Immature natural killer cell (primary cell): ENCODE measurements around the gene DCLRE1B. TPM values are rescaled to one million over a fixed set of nuclear protein-coding genes. Genes with fewer than 3 reads are reported as not detected.

Experiments
- DNase-seq, 3 donors: peaks; one replicate each; pipeline ENCODE4 v3.0.0; 2022; ENCODE audit warnings: mixed read lengths in 1 of 3
- H3K27ac Mint-ChIP-seq, 6 donors: one replicate each; pipeline ENCODE4 v1.8.0; 2020; ENCODE audit warnings: mixed read lengths in 6 of 6, mild to moderate bottlenecking in 5 of 6, inconsistent platforms in 4 of 6, moderate library complexity in 3 of 6
- H3K27me3 Mint-ChIP-seq, 3 donors: one replicate each; pipeline ENCODE4 v1.8.0; 2020 to 2021; ENCODE audit warnings: low read depth in 3 of 3, mild to moderate bottlenecking in 3 of 3, mixed read lengths in 3 of 3, moderate library complexity in 3 of 3, inconsistent platforms in 1 of 3
- H3K36me3 Mint-ChIP-seq, 3 donors: one replicate each; pipeline ENCODE4 v1.8.0; 2020; ENCODE audit warnings: mixed read lengths in 3 of 3, inconsistent platforms in 2 of 3, mild to moderate bottlenecking in 2 of 3
- H3K4me1 Mint-ChIP-seq, 2 donors: one replicate each; pipeline ENCODE4 v1.8.0; 2020; ENCODE audit warnings: inconsistent platforms in 2 of 2, mild to moderate bottlenecking in 2 of 2, mixed read lengths in 2 of 2, moderate library complexity in 1 of 2
- H3K4me3 Mint-ChIP-seq, 5 donors: one replicate each; pipeline ENCODE4 v1.8.0; 2020; ENCODE audit warnings: mild to moderate bottlenecking in 5 of 5, mixed read lengths in 5 of 5, inconsistent platforms in 3 of 5, moderate library complexity in 3 of 5
- H3K9me3 Mint-ChIP-seq, 6 donors: one replicate each; pipeline ENCODE4 v1.8.0; 2020; ENCODE audit warnings: mild to moderate bottlenecking in 6 of 6, mixed read lengths in 6 of 6, inconsistent platforms in 4 of 6, moderate library complexity in 3 of 6
- polyA plus RNA-seq, 3 donors: library from polyadenylated mRNA; unstranded; fragments of 300-500 nt; fragmentation: Illumina TruSeq; gene quantifications; one replicate each; pipeline ENCODE4 v1.2.3, GENCODE V29; 2021

Gene DCLRE1B
- 1 to 10 TPM; 2.0 to 8.4 (median 6.6) TPM for polyA plus RNA-seq

DNA sequence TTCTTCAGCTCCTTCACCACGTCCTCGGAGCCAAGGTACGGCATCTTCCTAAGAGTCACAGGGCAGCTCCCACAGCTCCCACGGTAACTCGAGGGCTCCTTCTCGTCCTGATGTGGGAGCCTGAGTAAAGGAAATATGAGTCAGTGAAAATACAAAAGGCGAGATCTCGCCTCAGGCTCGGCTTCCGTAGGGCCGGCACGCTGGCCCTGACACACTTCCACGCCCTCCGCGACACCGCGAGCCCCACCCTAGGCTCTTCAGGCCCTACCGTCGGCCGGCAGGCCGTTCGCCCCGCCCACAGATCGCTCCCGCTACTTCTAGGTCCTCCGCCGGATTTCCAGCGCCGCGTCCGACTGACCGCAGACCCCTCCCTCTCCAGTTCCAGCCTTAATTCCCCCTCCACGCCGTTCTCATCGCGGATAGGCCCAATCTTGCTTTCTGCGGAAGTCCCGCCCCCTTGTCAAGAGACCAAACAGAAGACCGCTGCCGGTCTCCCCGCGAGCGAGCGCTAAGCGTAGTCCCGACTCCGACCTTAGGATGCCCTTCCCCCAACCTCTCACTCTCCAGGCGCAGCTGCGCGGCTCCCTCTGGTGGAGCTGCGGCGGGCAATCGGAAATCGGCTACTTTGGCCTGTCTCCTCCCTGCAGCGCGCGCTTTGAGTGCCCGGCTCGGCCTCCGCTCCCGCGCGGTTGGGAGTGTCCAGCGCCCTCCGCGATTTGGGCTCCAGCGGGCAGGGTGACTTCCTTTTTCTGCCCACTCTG lies at the start of gene DCLRE1B, which contains the start of gene AP4B1:
TSS of gene DCLRE1B (plus strand) at position 653 of the 761 bp plus-strand sequence. CDS start 261 bp downstream, outside the sequence.
TSS of gene AP4B1 (minus strand) at position 126 of the 761 bp plus-strand sequence. CDS start at position 44, 82 bp downstream.
- peak within 1 kb of the TSS; percentile 98 to 100 (median 100) for H3K27ac Mint-ChIP-seq
- H3K36me3 Mint-ChIP-seq, result peaks cover 10 to 37% (median 16%) of the 10 kb centered on the region in 3 donors
- peaks cover 58 to 64% of the 10 kb centered on the region in 2 donors for H3K4me1 Mint-ChIP-seq
- peak within 1 kb of the TSS; percentile 91 to 100 (median 99) for H3K4me3 Mint-ChIP-seq
- H3K27me3 Mint-ChIP-seq, result peaks cover 5 to 18% (median 7%) of the 10 kb centered on the region in 3 donors
- peak; percentile 98 to 99 (median 99) for DNase-seq
- H3K9me3 Mint-ChIP-seq, result no peaks in the 10 kb centered on the region

DNA sequence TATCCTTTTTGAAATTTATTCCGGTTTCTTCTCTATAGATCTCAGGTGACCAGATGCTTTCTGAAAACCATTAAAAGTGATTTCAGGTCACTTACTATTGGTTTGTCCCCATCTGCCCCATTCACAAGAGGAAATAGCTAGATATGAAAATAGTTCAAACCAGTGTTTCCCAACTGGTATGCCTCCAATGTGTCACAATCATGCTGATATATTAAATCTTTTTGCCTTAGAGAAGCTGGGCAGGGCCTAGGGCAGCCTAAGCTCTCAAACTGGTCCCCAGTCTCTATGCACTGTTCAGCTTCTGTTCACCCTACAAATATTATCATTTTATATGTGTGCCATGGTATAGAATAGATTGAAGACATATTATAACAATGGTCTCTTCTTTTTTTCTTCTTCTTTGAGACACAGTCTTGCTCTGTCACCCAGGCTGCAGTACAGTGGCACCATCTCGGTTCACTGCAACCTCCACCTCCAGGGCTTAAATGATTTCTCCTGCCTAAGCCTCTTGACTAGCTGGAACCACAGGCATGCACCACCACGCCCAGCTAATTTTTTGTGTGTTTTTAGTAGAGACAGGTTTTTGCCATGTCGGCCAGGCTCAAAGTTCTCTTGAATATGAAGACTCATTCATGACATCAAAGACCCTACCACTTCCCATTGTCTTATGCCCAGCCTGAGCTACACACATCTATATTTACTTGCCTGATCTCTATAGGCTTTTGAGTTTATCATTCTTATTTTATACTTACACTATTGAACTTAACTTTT lies 49.3 kb upstream of the DCLRE1B start:
- no peak overlapping the region for H3K4me3 Mint-ChIP-seq

GRCh38 chr1:113856401-113856790 lies 48.7 kb upstream of the DCLRE1B start:
- H3K27me3 Mint-ChIP-seq, result peaks cover 0 to 2% (median 0%) of the 10 kb centered on the region in 3 donors
- H3K4me3 Mint-ChIP-seq, result no peak overlapping the region
- DNase-seq, result no peak
- peak overlapping the region in 5 of 6 donors; percentile 34 to 64 (median 40) for H3K27ac Mint-ChIP-seq
- H3K4me1 Mint-ChIP-seq, result peaks cover 32 to 33% of the 10 kb centered on the region in 2 donors
- H3K9me3 Mint-ChIP-seq, result no peaks in the 10 kb centered on the region
- H3K36me3 Mint-ChIP-seq, result peaks cover 24 to 39% (median 32%) of the 10 kb centered on the region in 3 donors

More for the DNA sequence above, 49.3 kb upstream of the DCLRE1B start:
- H3K36me3 Mint-ChIP-seq, result peaks cover 26 to 42% (median 33%) of the 10 kb centered on the region in 3 donors
- H3K4me1 Mint-ChIP-seq, result peaks cover 30% of the 10 kb centered on the region in 2 donors
- DNase-seq, result no peak
- no peaks in the 10 kb centered on the region for H3K9me3 Mint-ChIP-seq
- peaks cover 0 to 2% (median 0%) of the 10 kb centered on the region in 3 donors for H3K27me3 Mint-ChIP-seq
- peak overlapping the region in 5 of 6 donors; percentile 34 to 64 (median 40) for H3K27ac Mint-ChIP-seq

DNA sequence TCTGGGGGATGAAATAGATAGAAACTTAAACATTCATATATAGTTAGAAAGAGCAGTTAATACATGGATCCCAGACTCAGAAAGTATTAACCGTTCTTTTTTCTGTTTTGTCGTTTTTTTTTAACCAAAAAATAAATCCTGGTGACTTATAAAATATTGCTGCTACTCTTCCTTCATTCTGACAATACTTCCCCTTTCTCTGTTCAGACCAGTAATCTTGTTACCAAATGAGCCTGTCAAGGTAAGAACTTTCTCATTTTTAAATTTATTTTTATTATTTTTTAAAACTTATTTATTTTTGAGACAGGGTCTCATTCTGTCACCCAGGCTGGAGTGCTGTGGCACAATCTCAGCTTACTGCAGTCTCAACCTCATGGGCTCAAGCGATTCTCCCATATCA lies 47.4 kb upstream of the DCLRE1B start:
- Mint-ChIP-seq H3K27me3 (peaks cover 0 to 2% (median 0%) of the 10 kb centered on the region in 3 donors), H3K9me3 (no peaks in the 10 kb centered on the region), H3K36me3 (peaks cover 24 to 45% (median 38%) of the 10 kb centered on the region in 3 donors), H3K4me1 (peaks cover 44 to 46% of the 10 kb centered on the region in 2 donors), H3K4me3 (no peak overlapping the region), H3K27ac (peak overlapping the region in 4 of 6 donors; percentile 36 to 84 (median 56))
- DNase-seq, result no peak

DNA sequence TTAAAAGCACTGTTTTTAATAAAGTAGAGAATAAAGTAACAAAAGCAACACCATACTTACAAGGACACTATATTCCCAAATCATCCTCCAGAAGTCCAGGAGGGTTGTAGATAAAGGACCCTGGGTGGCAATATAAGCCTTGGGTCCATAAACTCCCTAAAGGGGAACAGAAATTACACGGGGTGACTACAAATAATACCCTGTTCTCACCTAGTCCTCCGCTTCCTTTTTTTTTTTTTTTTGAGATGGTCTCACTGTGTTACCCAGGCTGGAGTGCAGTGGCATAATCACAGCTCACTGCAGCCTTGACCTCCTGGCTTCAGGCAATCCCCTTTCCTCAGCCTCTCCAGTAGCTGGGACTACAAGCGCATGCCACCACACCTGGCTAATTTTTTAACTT lies 46.7 kb upstream of the DCLRE1B start:
- no peak for DNase-seq
- Mint-ChIP-seq H3K4me1 (peaks cover 49 to 52% of the 10 kb centered on the region in 2 donors), H3K27ac (peak overlapping the region in 4 of 6 donors; percentile 81 to 94 (median 90))

GRCh38 chr1:113858982-113859381 lies 46.1 kb upstream of the DCLRE1B start:
- peak overlapping the region; percentile 77 to 94 (median 90) for H3K27ac Mint-ChIP-seq
- no peak for DNase-seq
- H3K4me3 Mint-ChIP-seq, result peak overlapping the region; percentile 45 to 81 (median 71)
- H3K9me3 Mint-ChIP-seq, result no peaks in the 10 kb centered on the region
- H3K4me1 Mint-ChIP-seq, result peaks cover 53 to 58% of the 10 kb centered on the region in 2 donors
- H3K36me3 Mint-ChIP-seq, result peaks cover 23 to 49% (median 47%) of the 10 kb centered on the region in 3 donors
- H3K27me3 Mint-ChIP-seq, result peaks cover 0 to 2% (median 0%) of the 10 kb centered on the region in 3 donors

More for the DNA sequence above, 46.7 kb upstream of the DCLRE1B start:
- peaks cover 0 to 2% (median 0%) of the 10 kb centered on the region in 3 donors for H3K27me3 Mint-ChIP-seq
- peaks cover 24 to 48% (median 44%) of the 10 kb centered on the region in 3 donors for H3K36me3 Mint-ChIP-seq
- H3K9me3 Mint-ChIP-seq, result no peaks in the 10 kb centered on the region
- H3K4me3 Mint-ChIP-seq, result no peak overlapping the region

- Mint-ChIP-seq H3K27me3 (no peaks in the 10 kb centered on the region), H3K4me1 (peaks cover 54 to 62% of the 10 kb centered on the region in 2 donors), H3K27ac (peak overlapping the region; percentile 77 to 94 (median 90)), H3K4me3 (peak overlapping the region; percentile 45 to 81 (median 71)), H3K9me3 (no peaks in the 10 kb centered on the region), H3K36me3 (peaks cover 17 to 43% (median 40%) of the 10 kb centered on the region in 3 donors)
- peak; percentile 35 to 44 (median 43) for DNase-seq
Measured at GRCh38 chr1:113859478-113860175, 45.5 kb upstream of the DCLRE1B start.

DNA sequence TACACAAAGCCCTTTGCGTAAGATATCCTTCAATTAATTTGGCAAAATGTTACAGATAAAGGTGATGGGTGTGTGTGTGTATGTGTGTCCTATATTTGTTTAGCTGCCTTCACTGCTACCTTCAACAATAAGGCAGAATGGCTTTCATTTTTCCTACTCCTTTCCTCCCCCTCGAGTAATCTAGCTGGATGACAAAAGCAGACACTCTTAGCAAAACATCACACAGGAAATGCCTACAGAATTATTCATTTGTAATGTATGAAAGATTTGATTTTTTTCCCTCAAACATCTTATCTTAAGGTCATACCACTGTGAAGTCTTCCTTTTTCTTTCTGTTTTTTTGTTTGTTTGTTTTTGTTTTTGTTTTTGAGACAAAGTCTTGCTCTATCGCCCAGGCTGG lies 44.2 kb upstream of the DCLRE1B start:
- H3K4me1 Mint-ChIP-seq, result peaks cover 60 to 74% of the 10 kb centered on the region in 2 donors
- no peaks in the 10 kb centered on the region for H3K9me3 Mint-ChIP-seq
- H3K27ac Mint-ChIP-seq, result peak overlapping the region; percentile 77 to 94 (median 90)
- no peaks in the 10 kb centered on the region for H3K27me3 Mint-ChIP-seq
- peak overlapping the region; percentile 40 to 81 (median 67) for H3K4me3 Mint-ChIP-seq
- peaks cover 19 to 40% (median 38%) of the 10 kb centered on the region in 3 donors for H3K36me3 Mint-ChIP-seq
- no peak for DNase-seq

- H3K4me3 Mint-ChIP-seq, result peak overlapping the region in 4 of 5 donors; percentile 14 to 53 (median 43)
- H3K27me3 Mint-ChIP-seq, result no peaks in the 10 kb centered on the region
- H3K9me3 Mint-ChIP-seq, result no peaks in the 10 kb centered on the region
- no peak for DNase-seq
- H3K4me1 Mint-ChIP-seq, result peaks cover 64 to 79% of the 10 kb centered on the region in 2 donors
- peak overlapping the region; percentile 48 to 94 (median 84) for H3K27ac Mint-ChIP-seq
- peaks cover 12 to 33% (median 31%) of the 10 kb centered on the region in 3 donors for H3K36me3 Mint-ChIP-seq
Measured at GRCh38 chr1:113861641-113862040, 43.5 kb upstream of the DCLRE1B start.

DNA sequence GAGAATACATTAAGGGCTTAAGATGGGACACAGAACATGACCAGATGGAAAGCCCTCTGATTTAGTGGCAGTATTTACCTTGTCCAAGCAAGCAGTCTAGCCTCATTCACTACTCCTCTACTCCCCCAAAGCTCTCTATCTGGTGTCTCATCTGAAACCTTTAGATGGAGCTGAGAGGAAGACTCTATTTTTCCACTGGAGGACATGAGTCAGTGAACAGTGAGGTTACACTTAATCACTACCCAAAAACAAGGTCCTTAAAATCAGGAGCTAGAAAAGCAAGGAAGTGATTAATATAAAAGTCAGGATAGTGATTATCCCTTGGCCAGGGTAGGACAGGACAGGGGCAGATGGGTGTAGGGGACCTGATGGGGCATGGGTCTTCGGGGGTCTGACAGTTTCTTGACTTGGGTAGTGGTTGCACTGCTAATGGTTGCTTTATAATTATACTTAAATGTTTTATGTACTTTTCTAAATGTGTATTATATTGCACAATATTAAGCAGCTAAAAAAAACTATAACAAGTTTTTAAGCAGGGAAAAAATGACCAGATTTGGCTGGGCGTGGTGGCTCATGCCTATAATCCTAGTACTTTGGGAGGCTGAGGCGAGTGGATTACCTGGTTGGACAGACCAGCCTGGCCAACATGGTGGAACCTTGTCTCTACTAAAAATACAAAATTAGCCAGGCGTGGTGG lies 36.6 kb upstream of the DCLRE1B start:
- DNase-seq, result no peak
- Mint-ChIP-seq H3K4me3 (peak overlapping the region; percentile 89 to 98 (median 94)), H3K9me3 (no peaks in the 10 kb centered on the region), H3K36me3 (peaks cover 9 to 12% (median 10%) of the 10 kb centered on the region in 3 donors), H3K4me1 (peaks cover 75 to 93% of the 10 kb centered on the region in 2 donors), H3K27me3 (peaks cover 0 to 14% (median 12%) of the 10 kb centered on the region in 3 donors), H3K27ac (peak overlapping the region; percentile 96 to 99 (median 98))

DNA sequence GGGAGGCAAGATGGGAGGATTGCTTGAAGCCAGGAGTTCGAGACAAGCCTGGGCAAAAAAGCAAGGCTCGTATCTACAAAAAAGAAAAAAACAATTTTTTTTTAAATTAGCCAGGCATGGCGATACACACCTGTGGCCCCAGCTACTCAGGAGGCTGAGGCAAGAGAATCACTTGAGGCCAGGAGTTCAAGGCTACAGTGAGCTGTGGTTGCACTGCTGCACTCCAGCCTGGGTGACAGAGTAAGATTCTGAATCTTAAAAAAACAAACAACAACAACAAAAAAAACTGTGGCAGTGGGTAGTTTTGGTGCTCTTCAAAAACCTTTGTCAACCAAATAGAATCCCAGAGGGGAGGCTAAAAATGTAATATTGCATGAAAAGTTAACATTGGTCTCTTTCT lies 34.3 kb upstream of the DCLRE1B start:
- Mint-ChIP-seq H3K4me1 (peaks cover 80 to 95% of the 10 kb centered on the region in 2 donors), H3K27me3 (peaks cover 0 to 19% (median 12%) of the 10 kb centered on the region in 3 donors), H3K27ac (peak overlapping the region; percentile 96 to 99 (median 98)), H3K9me3 (no peaks in the 10 kb centered on the region), H3K36me3 (peaks cover 0 to 7% (median 3%) of the 10 kb centered on the region in 3 donors), H3K4me3 (peak overlapping the region; percentile 89 to 98 (median 94))
- DNase-seq, result no peak

- peak within 1 kb of the TSS; percentile 96 to 99 (median 98) for H3K27ac Mint-ChIP-seq
- peak; percentile 89 to 91 (median 90) for DNase-seq
- peak within 1 kb of the TSS; percentile 89 to 98 (median 94) for H3K4me3 Mint-ChIP-seq
- peaks cover 0 to 7% (median 3%) of the 10 kb centered on the region in 3 donors for H3K36me3 Mint-ChIP-seq
- no peaks in the 10 kb centered on the region for H3K9me3 Mint-ChIP-seq
- peaks cover 0 to 19% (median 12%) of the 10 kb centered on the region in 3 donors for H3K27me3 Mint-ChIP-seq
- H3K4me1 Mint-ChIP-seq, result peaks cover 82 to 99% of the 10 kb centered on the region in 2 donors
Measured at GRCh38 chr1:113871597-113872113, 33.5 kb upstream of the DCLRE1B start, which contains the start of gene PTPN22. Gene PTPN22, minus strand, starts transcription at chr1:113871712.
